PC-3 (cell line): ENCODE results near the gene SULT1A1.

ENCODE experiments used
- CTCF ChIP-seq: fragments of 300-600 bp; sonication (generic); conservative IDR thresholded peaks from 2 replicates; pipeline ENCODE4 v1.5.1; 2017; ENCODE audit warnings: antibody characterized with exemption, low read depth, mild to moderate bottlenecking, low read length
- EZH2 ChIP-seq: fragments of 300-600 bp; sonication (generic); IDR thresholded peaks from one replicate; pipeline ENCODE4 v1.6.1; 2017; ENCODE audit warnings: antibody characterized with exemption, mild to moderate bottlenecking, low read length; ENCODE audit not compliant: unreplicated experiment

GRCh38 chr16:28609631-28610594 lies at the start of gene SULT1A1:
- TF ChIP-seq EZH2 (no peak), CTCF (no peak)
